ENCODE data around the gene ANLN.

DNA sequence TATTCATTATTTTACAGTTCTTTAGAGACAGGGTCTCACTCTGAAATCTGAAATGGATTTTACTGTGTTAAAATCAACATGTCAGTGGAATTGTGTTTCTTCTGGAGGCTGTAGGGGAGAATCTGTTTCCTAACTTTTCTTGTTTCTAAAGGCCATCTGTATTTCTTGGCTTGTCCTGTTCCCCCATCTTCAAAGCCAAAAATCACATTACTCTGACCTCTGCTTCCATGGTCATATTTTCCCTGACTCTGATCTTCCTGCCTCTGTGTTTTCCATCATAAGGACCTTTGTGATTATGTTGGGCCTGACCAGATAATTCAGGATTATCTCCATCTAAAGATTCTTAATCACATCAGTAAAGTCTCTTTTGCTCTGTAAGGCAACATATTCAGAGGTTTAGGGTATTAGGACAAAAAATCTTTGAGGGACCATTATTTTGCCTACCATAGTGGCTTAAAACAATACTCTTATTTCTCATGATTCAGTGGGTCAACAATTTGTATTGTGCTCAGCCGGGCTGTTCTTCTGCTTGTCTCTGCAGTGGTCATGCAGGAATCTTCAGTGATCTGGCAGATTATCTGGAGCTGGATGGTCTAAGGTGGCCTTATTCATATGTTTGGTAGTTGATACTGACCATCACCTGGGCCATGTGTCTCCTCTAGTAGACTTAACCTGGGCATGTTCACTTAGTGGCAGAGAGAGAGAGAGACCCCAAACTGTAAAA is 5.7 kb downstream of the ANLN start:
- TF ChIP-seq, protein P1, sequence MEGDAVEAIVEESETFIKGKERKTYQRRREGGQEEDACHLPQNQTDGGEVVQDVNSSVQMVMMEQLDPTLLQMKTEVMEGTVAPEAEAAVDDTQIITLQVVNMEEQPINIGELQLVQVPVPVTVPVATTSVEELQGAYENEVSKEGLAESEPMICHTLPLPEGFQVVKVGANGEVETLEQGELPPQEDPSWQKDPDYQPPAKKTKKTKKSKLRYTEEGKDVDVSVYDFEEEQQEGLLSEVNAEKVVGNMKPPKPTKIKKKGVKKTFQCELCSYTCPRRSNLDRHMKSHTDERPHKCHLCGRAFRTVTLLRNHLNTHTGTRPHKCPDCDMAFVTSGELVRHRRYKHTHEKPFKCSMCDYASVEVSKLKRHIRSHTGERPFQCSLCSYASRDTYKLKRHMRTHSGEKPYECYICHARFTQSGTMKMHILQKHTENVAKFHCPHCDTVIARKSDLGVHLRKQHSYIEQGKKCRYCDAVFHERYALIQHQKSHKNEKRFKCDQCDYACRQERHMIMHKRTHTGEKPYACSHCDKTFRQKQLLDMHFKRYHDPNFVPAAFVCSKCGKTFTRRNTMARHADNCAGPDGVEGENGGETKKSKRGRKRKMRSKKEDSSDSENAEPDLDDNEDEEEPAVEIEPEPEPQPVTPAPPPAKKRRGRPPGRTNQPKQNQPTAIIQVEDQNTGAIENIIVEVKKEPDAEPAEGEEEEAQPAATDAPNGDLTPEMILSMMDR (IDR thresholded peaks at IDR 0.05; ENCODE audit: low read depth, low read length) = no peak
- TF ChIP-seq POLR2A (IDR thresholded peaks at IDR 0.05; ENCODE audit: extremely low read depth, insufficient read length) (no peak), MYC (IDR thresholded peaks at IDR 0.05; ENCODE audit: low read depth, low read length) (no peak)
- TF ChIP-seq, protein P2, sequence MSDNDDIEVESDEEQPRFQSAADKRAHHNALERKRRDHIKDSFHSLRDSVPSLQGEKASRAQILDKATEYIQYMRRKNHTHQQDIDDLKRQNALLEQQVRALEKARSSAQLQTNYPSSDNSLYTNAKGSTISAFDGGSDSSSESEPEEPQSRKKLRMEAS (IDR thresholded peaks at IDR 0.05; ENCODE audit: low read depth, low read length) = no peak

Data from NB4 (cell line).